Activated CD8-positive, alpha-beta T cell treated with anti-CD3 and anti-CD28 coated beads for 36 hours (primary cell): ENCODE results near the gene FKBP5. TPM values are rescaled to one million over a fixed set of nuclear protein-coding genes. Genes with fewer than 3 reads are reported as not detected.
A peak's percentile ranks its signal among the peaks of the same experiment; 100 is the strongest.

Experiments used
- ATAC-seq: fragments of 200-7000 bp; cut with Tn5 transposase; one replicate; pipeline ENCODE4 v1.10.0; 2021; ENCODE audit warnings: mild to moderate bottlenecking, moderate library complexity
- CTCF ChIA-PET: fragments of 350-600 bp; sonication (Branson Sonifier 250); formaldehyde crosslinking; loops from one replicate; lab custom pipeline; 2021; ENCODE audit warnings: antibody characterized with exemption; lab: Charles Lee
- POLR2A ChIA-PET: fragments of 350-600 bp; sonication (Branson Sonifier 250); formaldehyde crosslinking; loops from one replicate; lab custom pipeline; 2021; ENCODE audit warnings: antibody characterized with exemption; lab: Charles Lee
- DNase-seq: peaks from one replicate; pipeline ENCODE4 v3.0.0-alpha.2; 2020
- H3K27ac Mint-ChIP-seq: one replicate; pipeline ENCODE4 v1.8.0; 2021; ENCODE audit warnings: mild to moderate bottlenecking, mixed read lengths
- H3K27me3 Mint-ChIP-seq: one replicate; pipeline ENCODE4 v1.8.0; 2021; ENCODE audit warnings: mixed read lengths
- H3K36me3 Mint-ChIP-seq: one replicate; pipeline ENCODE4 v1.8.0; 2021; ENCODE audit warnings: low read depth, mixed read lengths
- H3K4me1 Mint-ChIP-seq: one replicate; pipeline ENCODE4 v1.8.0; 2021; ENCODE audit warnings: low read depth, mixed read lengths
- H3K4me3 Mint-ChIP-seq: one replicate; pipeline ENCODE4 v1.8.0; 2021; ENCODE audit warnings: mild to moderate bottlenecking, moderate library complexity, mixed read lengths
- H3K9me3 Mint-ChIP-seq: one replicate; pipeline ENCODE4 v1.8.0; 2021; ENCODE audit warnings: mixed read lengths
- CTCF ChIP-seq: fragments of 200-600 bp; IDR thresholded peaks from one replicate; pipeline ENCODE4 v1.8.0; 2022; ENCODE audit warnings: antibody characterized with exemption, mild to moderate bottlenecking
- intact Hi-C: fragments of 100-400 bp; cut with micrococcal nuclease; formaldehyde crosslinking; loops from one replicate; pipeline ENCODE4 v1.10.0; 2022
- total RNA-seq, 2 experiments: library from RNA; stranded (reverse); gene quantifications; one replicate each; pipeline ENCODE4 v1.2.3, GENCODE V29; 2021

FKBP5 gene
- total RNA-seq, 2 experiments from 2014 or later: 90.6 to 93.4 TPM

GRCh38 chr6:35679399-35679798 lies 9.3 kb downstream of the FKBP5 start:
- Mint-ChIP-seq H3K4me1 (peaks cover 72% of the 10 kb centered on the region), H3K27ac (no peak overlapping the region), H3K36me3 (peaks cover 38% of the 10 kb centered on the region), H3K4me3 (no peak overlapping the region), H3K27me3 (no peaks in the 10 kb centered on the region), H3K9me3 (peaks cover 3% of the 10 kb centered on the region)
- DNase-seq (no peak), ATAC-seq (no peak)
- no peak for TF ChIP-seq CTCF
- ChIA-PET CTCF (interaction anchor here (0.7 to 4.5 kb wide), 5 partner anchors 53 to 78 kb away, joined by 4 to 20 read pairs (median 5); partner anchors contain the start of gene ARMC12), POLR2A (interaction anchor here (0.6 to 1.2 kb wide), 3 partner anchors 49 to 377 kb away, joined by 3 read pairs; no protein-coding TSS in a partner anchor)
- intact Hi-C loops: no loop called here

GRCh38 chr6:35678814-35679213 lies 9.9 kb downstream of the FKBP5 start:
- ChIA-PET CTCF (interaction anchor here (0.7 to 2.3 kb wide), 8 partner anchors 9 to 94 kb away, joined by 3 to 7 read pairs (median 4); partner anchors contain the start of gene ARMC12), POLR2A (interaction anchor here (0.6 to 1.9 kb wide), 4 partner anchors 35 to 85 kb away, joined by 3 to 5 read pairs (median 4); no protein-coding TSS in a partner anchor)
- H3K27ac Mint-ChIP-seq: peak overlapping the region; percentile 78
- H3K4me3 Mint-ChIP-seq: no peak overlapping the region
- no peak for TF ChIP-seq CTCF
- intact Hi-C loops: no loop called here
- ATAC-seq (no peak), DNase-seq (no peak)
- H3K4me1 Mint-ChIP-seq: peaks cover 78% of the 10 kb centered on the region
- H3K27me3 Mint-ChIP-seq: no peaks in the 10 kb centered on the region
- peaks cover 35% of the 10 kb centered on the region for H3K36me3 Mint-ChIP-seq
- peaks cover 3% of the 10 kb centered on the region for H3K9me3 Mint-ChIP-seq

GRCh38 chr6:35678021-35678654 lies 10.6 kb downstream of the FKBP5 start:
- H3K4me1 Mint-ChIP-seq: peaks cover 80% of the 10 kb centered on the region
- H3K4me3 Mint-ChIP-seq: no peak overlapping the region

GRCh38 chr6:35677456-35677855 lies 11.3 kb downstream of the FKBP5 start:
- CTCF ChIA-PET: interaction anchor here (0.6 to 2.3 kb wide), 6 partner anchors 10 to 93 kb away, joined by 3 to 7 read pairs (median 4); partner anchors contain the start of gene ARMC12
- H3K27ac Mint-ChIP-seq: peak overlapping the region; percentile 78
- TF ChIP-seq CTCF: no peak
- H3K4me1 Mint-ChIP-seq: peaks cover 81% of the 10 kb centered on the region
- peaks cover 3% of the 10 kb centered on the region for H3K9me3 Mint-ChIP-seq
- DNase-seq (no peak), ATAC-seq (no peak)
- peaks cover 36% of the 10 kb centered on the region for H3K36me3 Mint-ChIP-seq
- no peaks in the 10 kb centered on the region for H3K27me3 Mint-ChIP-seq
- POLR2A ChIA-PET: interaction anchor here (1.6 to 1.9 kb wide), 2 partner anchors 31 to 36 kb away, joined by 3 to 5 read pairs; no protein-coding TSS in a partner anchor
- intact Hi-C loops: no loop called here
- H3K4me3 Mint-ChIP-seq: no peak overlapping the region

More at GRCh38 chr6:35678021-35678654, 10.6 kb downstream of the FKBP5 start:
- peaks cover 3% of the 10 kb centered on the region for H3K9me3 Mint-ChIP-seq
- H3K27ac Mint-ChIP-seq: peak overlapping the region; percentile 78
- peaks cover 34% of the 10 kb centered on the region for H3K36me3 Mint-ChIP-seq
- CTCF ChIA-PET: interaction anchor here (1.0 to 2.3 kb wide), 7 partner anchors 9 to 93 kb away, joined by 3 to 7 read pairs (median 4); partner anchors contain the start of gene ARMC12
- no peak for DNase-seq
- intact Hi-C loops: no loop called here
- no peaks in the 10 kb centered on the region for H3K27me3 Mint-ChIP-seq
- ATAC-seq: no peak
- no peak for TF ChIP-seq CTCF
- POLR2A ChIA-PET: interaction anchor here (0.7 to 1.9 kb wide), 4 partner anchors 32 to 85 kb away, joined by 3 to 5 read pairs (median 4); no protein-coding TSS in a partner anchor
